Muscle of leg (tissue), 16 donors: Measurements from ENCODE around the gene TTLL8. TPM values are rescaled to one million over a fixed set of nuclear protein-coding genes. Genes with fewer than 3 reads are reported as not detected.
A peak's percentile ranks its signal among the peaks of the same experiment; 100 is the strongest.

ENCODE experiments used
- DNase-seq: peaks from one replicate; pipeline ENCODE4 v3.0.0; 2013
- H3K27ac ChIP-seq: one replicate; pipeline ENCODE4 v1.5.1; 2013; ENCODE audit warnings: mild to moderate bottlenecking, low read length, control low read depth
- H3K27me3 ChIP-seq: one replicate; pipeline ENCODE4 v1.6.1; 2013; ENCODE audit warnings: low read length; ENCODE audit not compliant: control insufficient read depth, insufficient read depth
- H3K36me3 ChIP-seq: one replicate; pipeline ENCODE4 v1.6.1; 2013; ENCODE audit warnings: low read length; ENCODE audit not compliant: control insufficient read depth, insufficient read depth
- H3K4me1 ChIP-seq: one replicate; pipeline ENCODE4 v1.6.1; 2013; ENCODE audit warnings: low read length; ENCODE audit not compliant: control insufficient read depth, insufficient read depth
- H3K4me3 ChIP-seq: one replicate; pipeline ENCODE4 v1.5.1; 2013; ENCODE audit warnings: low read length, control low read depth
- H3K9me3 ChIP-seq: replicated peaks from 2 replicates; pipeline ENCODE4 v1.6.1; 2013; ENCODE audit warnings: low read depth, low read length; ENCODE audit not compliant: control insufficient read depth
- WGBS: methylation state at CpG from one replicate; pipeline ENCODE4 v1.1.5; 2013; ENCODE audit warnings: missing lambda C conversion rate; ENCODE audit not compliant: insufficient coverage; 5-methylcytosine and 5-hydroxymethylcytosine counted together
- long read RNA-seq, 11 donors: transcript quantifications; one replicate each; lab custom pipeline, GENCODE V29; 2026
- polyA plus RNA-seq, 8 donors: library from polyadenylated mRNA; unstranded; fragments of 120-200 nt; gene quantifications; one replicate each; pipeline versions ENCODE4 v1.2.1 to v1.2.3, GENCODE V29; 2013; ENCODE audit warnings: inconsistent platforms in 1 of 8, low replicate concordance in 1 of 8; ENCODE audit not compliant: insufficient read length in 8 of 8, insufficient read depth in 1 of 8
- total RNA-seq: library from RNA; stranded (reverse); fragments of 120-200 nt; gene quantifications from one replicate; pipeline ENCODE4 v1.2.4, GENCODE V29; 2013

Gene TTLL8
- total RNA-seq (not detected), polyA plus RNA-seq (not detected)
- long read RNA-seq, donor 1, result 0 reads
- long read RNA-seq, donor 2, result 0 reads
- long read RNA-seq, donor 3, result 0 reads
- long read RNA-seq, donor 4, result 0 reads
- long read RNA-seq, donor 5, result 0 reads
- long read RNA-seq, donor 6, partial matches to known transcripts, result 7 of 7 reads
- long read RNA-seq, donor 6, other reads (novel, unspliced or antisense), result 0 of 7 reads
- long read RNA-seq, donor 7, result 0 reads
- long read RNA-seq, donor 8, result 0 reads
- long read RNA-seq, donor 9, result 0 reads
- long read RNA-seq, donor 10, result 0 reads
- long read RNA-seq, donor 11, result 0 reads

DNA sequence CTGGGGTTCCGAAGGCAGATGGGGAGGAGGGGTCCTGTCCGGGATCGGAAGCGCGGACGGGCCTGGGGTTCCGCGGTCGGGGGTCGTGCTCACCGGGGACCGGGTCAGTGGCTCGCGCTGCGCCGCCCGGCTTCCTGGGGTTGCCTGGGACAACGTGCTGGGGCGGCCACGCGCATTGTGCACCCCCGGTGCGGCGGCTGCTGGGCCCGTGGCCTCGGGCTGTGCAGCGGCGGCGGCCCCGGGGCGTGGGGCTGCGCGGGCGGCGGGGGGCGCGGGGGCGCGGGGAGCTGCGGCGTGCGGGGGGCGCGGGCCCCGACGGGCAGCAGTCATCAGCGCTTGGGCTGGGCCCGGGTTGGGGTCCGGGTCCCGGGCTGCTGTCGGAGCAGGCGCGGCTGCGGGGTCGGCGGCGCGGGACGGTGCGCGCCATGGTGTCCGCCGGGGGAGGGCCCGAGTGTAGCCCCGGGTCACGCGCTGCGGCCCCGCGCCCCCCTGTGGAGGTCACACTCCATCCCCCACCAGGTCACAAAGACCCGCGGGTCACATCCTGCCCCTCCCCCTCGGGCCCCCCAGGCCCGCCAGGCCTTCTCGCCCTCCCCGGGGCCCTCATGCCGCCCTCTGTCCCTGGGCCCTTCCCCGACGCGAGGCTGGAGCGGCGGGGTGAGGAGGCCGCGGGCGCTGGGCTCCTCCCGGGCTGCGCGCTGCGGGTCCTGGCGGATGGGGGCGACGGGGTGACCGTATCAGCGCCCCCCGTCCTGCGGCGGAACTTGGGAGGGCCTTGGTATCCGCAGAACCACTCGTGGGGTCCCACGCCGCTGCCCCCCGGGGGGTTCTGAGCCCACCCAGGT is at the start of gene TTLL8:
Gene TTLL8 (minus strand): TSS at position 238 of the 845 bp plus-strand sequence.
- Histone ChIP-seq H3K36me3 (no peaks in the 10 kb centered on the region), H3K4me1 (peaks cover 20% of the 10 kb centered on the region), H3K9me3 (peaks cover 7% of the 10 kb centered on the region), H3K4me3 (no peak within 1 kb of the TSS), H3K27me3 (peaks cover 47% of the 10 kb centered on the region), H3K27ac (no peak within 1 kb of the TSS)
- no peak for DNase-seq
- WGBS, result 3% methylated on average over 91 of the region's 102 CpGs

DNA sequence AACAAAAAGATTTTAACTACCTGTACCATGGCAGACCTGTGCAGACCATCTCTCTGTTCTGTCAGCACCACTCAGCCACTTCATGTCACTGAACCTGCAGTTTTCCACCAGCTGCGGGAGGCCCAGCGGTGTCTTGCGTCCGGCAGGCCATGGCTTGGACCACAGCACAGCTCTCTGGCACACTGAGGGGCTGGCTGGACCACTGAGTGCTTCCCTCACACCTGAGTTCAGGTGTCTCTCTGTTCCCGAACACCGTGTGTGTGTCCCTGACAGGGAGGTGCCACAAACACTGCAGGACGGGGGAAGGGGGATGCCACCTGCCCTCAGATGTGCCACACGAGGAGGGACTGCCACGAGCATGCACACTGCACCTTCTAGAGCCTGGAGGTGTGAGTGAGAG is 49.4 kb upstream of the TTLL8 start:
- WGBS, result 75% methylated on average over 9 of the region's 9 CpGs

DNA sequence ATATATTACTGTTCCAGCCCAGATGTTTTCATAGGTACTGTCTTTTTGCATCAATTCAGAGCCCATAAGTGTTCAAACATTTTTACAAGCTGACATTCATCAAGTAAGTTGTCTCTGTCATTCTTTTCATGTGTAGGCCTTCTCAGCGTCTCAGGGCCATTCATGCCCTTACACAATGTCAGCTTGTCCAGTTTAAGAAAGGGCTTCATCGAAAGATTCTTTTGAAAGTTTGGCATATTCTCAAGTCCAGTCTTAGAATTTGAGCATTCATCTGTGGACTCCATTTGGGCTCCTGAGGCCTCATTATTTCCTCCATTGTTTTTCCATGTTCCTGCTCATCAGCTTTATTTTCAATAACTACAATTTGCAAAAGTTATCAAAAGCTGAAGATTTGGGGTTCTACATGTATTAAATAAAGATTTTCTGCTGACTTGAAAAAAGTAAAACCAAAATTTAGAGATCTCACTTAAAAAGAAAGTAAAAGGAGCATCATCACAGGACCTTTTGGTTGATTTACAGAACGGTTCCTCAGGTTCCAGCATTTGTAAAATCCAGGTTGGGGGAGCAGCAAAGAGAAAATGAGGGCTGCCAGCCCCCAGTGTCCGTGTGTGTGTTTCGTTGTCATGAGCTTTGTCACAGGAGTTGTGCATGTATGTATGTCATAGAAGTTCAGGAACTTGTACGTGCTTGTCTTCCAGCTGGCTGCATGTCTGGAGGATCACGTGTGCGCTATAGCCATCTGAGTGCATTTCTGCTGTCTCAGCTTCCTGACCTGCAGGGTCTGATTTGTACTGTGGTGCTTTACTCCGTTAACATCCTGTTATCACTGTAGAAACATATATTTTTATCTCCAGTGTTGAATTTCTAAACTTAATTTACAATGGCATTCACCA is 47.4 kb upstream of the TTLL8 start:
- no peaks in the 10 kb centered on the region for H3K9me3 ChIP-seq
- no peak overlapping the region for H3K4me3 ChIP-seq
- peak; percentile 88 for DNase-seq
- no peaks in the 10 kb centered on the region for H3K27me3 ChIP-seq
- 51% methylated on average over 6 of the region's 9 CpGs for WGBS
- H3K27ac ChIP-seq, result no peak overlapping the region
- no peaks in the 10 kb centered on the region for H3K36me3 ChIP-seq
- H3K4me1 ChIP-seq, result no peaks in the 10 kb centered on the region

More for the DNA sequence above, 49.4 kb upstream of the TTLL8 start:
- H3K4me1 ChIP-seq, result peaks cover 2% of the 10 kb centered on the region
- no peaks in the 10 kb centered on the region for H3K9me3 ChIP-seq
- H3K27me3 ChIP-seq, result no peaks in the 10 kb centered on the region
- no peaks in the 10 kb centered on the region for H3K36me3 ChIP-seq
- DNase-seq, result no peak
- no peak overlapping the region for H3K4me3 ChIP-seq
- no peak overlapping the region for H3K27ac ChIP-seq

DNA sequence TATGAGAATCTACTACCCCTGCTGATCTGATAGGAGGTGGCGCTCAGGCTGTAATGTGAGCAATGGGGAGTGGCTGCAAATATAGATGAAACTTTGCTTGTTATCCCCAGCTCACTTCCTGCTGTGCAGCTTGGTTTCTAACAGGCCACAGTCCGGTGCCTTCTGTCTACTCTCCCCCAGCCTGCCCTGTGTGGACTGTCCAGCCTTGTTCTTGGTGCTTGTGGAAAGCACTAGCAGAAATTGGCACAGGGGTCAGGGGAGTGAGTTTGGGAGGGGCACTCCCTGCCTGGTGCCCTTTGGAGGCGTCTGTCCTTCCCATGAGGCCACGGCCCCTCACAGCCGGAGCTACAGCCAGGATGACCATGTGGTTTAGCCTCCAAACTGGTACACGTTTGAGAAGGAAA is 46.0 kb upstream of the TTLL8 start:
- H3K27me3 ChIP-seq, result no peaks in the 10 kb centered on the region
- H3K27ac ChIP-seq, result no peak overlapping the region
- H3K4me1 ChIP-seq, result no peaks in the 10 kb centered on the region
- DNase-seq, result no peak
- H3K36me3 ChIP-seq, result no peaks in the 10 kb centered on the region
- WGBS, result 72% methylated on average over 5 of the region's 6 CpGs
- no peaks in the 10 kb centered on the region for H3K9me3 ChIP-seq
- H3K4me3 ChIP-seq, result no peak overlapping the region

DNA sequence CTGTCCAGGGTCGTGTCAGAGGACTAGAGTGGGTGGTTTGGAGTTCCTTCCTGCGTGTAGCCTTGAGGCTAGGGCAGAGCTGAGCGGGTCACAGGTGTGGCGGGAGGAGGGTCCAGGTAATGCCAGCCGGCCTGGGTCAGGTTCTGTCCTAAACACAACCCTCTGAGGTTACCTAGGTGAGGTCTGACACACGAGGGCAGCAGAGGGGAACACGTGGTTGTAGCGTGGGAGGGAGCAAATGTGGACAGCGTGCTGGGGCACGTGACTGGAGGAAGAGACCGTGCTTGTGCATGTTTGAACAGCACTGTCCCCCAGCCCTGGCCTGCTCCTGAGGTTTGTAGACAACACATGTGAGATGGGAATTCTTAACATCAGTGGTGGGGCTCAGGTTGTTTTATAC is 44.8 kb upstream of the TTLL8 start:
- no peaks in the 10 kb centered on the region for H3K4me1 ChIP-seq
- H3K27ac ChIP-seq, result no peak overlapping the region
- H3K4me3 ChIP-seq, result no peak overlapping the region
- 47% methylated on average over 8 of the region's 11 CpGs for WGBS
- H3K27me3 ChIP-seq, result no peaks in the 10 kb centered on the region
- no peaks in the 10 kb centered on the region for H3K9me3 ChIP-seq
- no peaks in the 10 kb centered on the region for H3K36me3 ChIP-seq
- no peak for DNase-seq

DNA sequence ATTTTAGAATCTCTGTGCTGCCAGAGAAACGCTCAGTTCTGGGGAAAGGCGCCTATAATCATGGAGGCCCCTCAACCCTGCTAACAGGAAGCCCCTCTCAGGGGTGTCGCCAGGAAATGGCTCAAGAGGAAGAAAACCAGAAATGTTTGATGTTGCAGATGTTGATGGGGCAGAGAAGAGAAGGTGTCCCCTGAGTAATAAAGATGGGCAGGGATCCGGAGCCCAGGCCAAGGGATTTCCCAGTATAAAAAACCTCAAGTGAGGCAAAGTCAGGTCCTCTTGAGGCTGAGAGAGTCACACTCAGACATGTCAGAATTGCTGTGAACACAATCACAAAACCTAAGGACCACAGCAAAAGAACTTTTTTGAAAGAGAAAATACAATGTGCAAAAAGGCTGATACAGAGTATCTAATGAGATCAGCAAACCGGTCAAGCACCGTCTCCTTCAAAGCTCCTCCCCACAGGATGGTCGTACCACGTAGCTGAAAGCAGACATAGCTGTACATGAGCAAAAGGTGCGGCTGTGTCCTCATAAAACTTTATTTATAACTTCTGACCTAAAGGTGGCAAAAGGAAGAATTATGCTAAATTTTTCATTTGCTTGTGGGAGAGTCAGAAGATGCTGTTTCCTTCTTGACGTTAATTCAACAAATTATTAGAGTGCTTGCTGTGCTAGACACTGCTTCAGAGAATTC is 43.9 kb upstream of the TTLL8 start:
- Histone ChIP-seq H3K36me3 (no peaks in the 10 kb centered on the region), H3K4me3 (no peak overlapping the region), H3K9me3 (no peaks in the 10 kb centered on the region), H3K4me1 (no peaks in the 10 kb centered on the region), H3K27me3 (no peaks in the 10 kb centered on the region), H3K27ac (no peak overlapping the region)
- 56% methylated on average over 4 of the region's 10 CpGs for WGBS
- no peak for DNase-seq

DNA sequence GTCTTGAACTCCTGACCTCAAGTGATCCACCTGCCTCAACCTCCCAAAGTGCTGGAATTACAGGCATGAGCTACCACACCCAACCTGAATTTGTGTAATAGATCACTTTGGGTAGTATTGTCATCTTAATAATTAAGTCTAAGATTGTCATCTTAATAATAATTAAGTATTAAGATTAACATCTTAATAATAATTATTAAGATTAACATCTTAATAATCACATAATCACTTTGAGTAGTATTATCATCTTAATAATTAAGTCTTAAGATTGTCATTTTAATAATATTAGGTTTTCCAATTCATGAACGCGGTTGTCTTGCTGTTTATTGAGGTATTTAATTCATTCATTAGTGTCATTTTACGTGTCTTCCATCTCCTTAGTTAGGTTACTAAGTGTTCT is 40.0 kb upstream of the TTLL8 start:
- no CpG with 5 or more reads among the region's 3 CpGs for WGBS
- Histone ChIP-seq H3K9me3 (no peaks in the 10 kb centered on the region), H3K27me3 (no peaks in the 10 kb centered on the region), H3K4me3 (no peak overlapping the region), H3K4me1 (no peaks in the 10 kb centered on the region), H3K36me3 (no peaks in the 10 kb centered on the region), H3K27ac (no peak overlapping the region)
- no peak for DNase-seq

DNA sequence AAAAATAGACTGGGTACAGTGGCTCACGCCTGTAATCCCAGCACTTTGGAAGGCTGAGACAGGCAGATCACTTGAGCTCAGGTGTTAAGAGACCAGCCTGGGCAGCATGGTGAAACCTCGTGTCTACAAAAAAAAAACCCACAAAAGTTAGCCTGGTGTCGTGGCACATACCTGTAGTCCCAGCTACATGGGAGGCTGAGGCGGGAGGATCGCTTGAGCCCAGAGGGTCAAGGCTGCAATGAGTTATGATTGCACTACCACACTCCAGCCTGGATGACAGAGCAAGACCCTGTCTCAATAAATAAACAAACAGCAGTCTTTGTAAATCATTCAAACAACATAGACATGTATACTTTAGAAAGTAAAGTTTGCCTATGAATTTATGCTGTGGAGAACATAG is 34.2 kb upstream of the TTLL8 start:
- Histone ChIP-seq H3K27me3 (peaks cover 13% of the 10 kb centered on the region), H3K9me3 (no peaks in the 10 kb centered on the region), H3K4me1 (no peaks in the 10 kb centered on the region), H3K27ac (no peak overlapping the region), H3K36me3 (no peaks in the 10 kb centered on the region), H3K4me3 (no peak overlapping the region)
- WGBS, result 75% methylated on average over 5 of the region's 5 CpGs
- no peak for DNase-seq

DNA sequence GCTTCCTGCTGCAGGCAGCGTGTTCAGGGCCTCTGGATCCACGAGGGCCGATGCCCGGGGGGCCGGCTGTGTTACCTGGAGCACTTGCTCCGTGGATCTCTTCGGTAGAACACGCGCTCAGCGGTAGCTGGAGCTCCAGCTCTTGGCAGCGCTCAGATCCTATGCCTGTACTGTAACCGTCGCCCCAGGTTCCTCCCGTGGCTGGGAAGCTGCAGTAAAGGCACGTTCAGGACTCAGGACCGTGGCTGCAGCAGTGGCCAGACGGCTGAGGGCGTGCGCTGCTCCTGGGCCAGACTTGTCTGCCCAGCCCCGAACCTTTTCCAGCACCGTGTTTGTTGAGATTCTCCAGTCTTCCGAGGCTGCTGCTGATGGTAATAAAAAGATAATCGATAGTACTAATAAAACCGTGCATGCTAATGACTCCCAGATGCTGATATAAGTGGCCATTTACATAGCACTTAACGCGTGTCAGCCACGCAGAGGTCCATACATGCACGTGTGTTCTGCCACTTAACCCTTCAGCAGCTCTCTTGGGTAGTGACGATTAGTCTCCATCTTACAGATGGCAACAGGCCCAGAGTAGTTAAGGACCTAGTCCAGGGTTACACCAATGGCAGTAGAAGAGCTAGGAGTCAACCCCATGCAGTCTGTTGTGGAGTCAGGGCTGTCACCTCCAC is 33.1 kb upstream of the TTLL8 start:
- Histone ChIP-seq H3K4me1 (no peaks in the 10 kb centered on the region), H3K27me3 (peaks cover 13% of the 10 kb centered on the region), H3K36me3 (no peaks in the 10 kb centered on the region), H3K27ac (no peak overlapping the region), H3K9me3 (peaks cover 2% of the 10 kb centered on the region), H3K4me3 (no peak overlapping the region)
- 41% methylated on average over 23 of the region's 29 CpGs for WGBS
- DNase-seq, result no peak
